Keratinocyte (primary cell): Measurements from ENCODE around the gene RPL39L. TPM values are rescaled to one million over a fixed set of nuclear protein-coding genes. Genes with fewer than 3 reads are reported as not detected.

Experiments
- DNase-seq: peaks from one replicate; pipeline ENCODE4 v3.0.0-alpha.2; 2011; ENCODE audit warnings: low read depth, missing footprints, low spot score
- FAIRE-seq: peaks from 2 replicates; lab custom pipeline; 2011; peaks lifted over from hg19 to GRCh38; lab: Jason Lieb, UNC
- H2AFZ ChIP-seq: 2 replicates; pipeline ENCODE4 v1.6.0; 2012; ENCODE audit warnings: low read length, control low read depth, inconsistent platforms; ENCODE audit not compliant: control insufficient read depth
- H3K27ac ChIP-seq: 2 replicates; pipeline ENCODE4 v1.5.1; 2011; ENCODE audit warnings: low read length; ENCODE audit not compliant: control insufficient read depth, insufficient read depth
- H3K27me3 ChIP-seq: 3 replicates; pipeline ENCODE4 v1.6.0; 2011; ENCODE audit warnings: low read length; ENCODE audit not compliant: control insufficient read depth, insufficient read depth; ENCODE audit errors: extremely low read depth
- H3K36me3 ChIP-seq, 2 experiments: 2 replicates in 1 of 2; 3 replicates in 1 of 2; pipeline ENCODE4 v1.5.1; 2011; ENCODE audit warnings: low read length in 2 of 2, mild to moderate bottlenecking in 1 of 2; ENCODE audit not compliant: control insufficient read depth in 2 of 2, insufficient read depth in 2 of 2; ENCODE audit errors: extremely low read depth in 1 of 2
- H3K4me1 ChIP-seq: 3 replicates; pipeline ENCODE4 v1.5.1; 2011; ENCODE audit warnings: low read length; ENCODE audit not compliant: control insufficient read depth, insufficient read depth; ENCODE audit errors: extremely low read depth
- H3K4me2 ChIP-seq: 3 replicates; pipeline ENCODE4 v1.6.0; 2011; ENCODE audit warnings: low read depth, low read length; ENCODE audit not compliant: control insufficient read depth, insufficient read depth; ENCODE audit errors: extremely low read depth
- H3K4me3 ChIP-seq, 3 experiments: fragments of 200-600 bp in 1 of 3; sonication (generic) in 1 of 3; 2 replicates in 2 of 3; 3 replicates in 1 of 3; pipeline ENCODE4 v1.5.1; 2011 to 2016; ENCODE audit warnings: low read length in 3 of 3, mild to moderate bottlenecking in 3 of 3, control low read depth in 2 of 3, inconsistent platforms in 1 of 3, low read depth in 1 of 3, mixed read lengths in 1 of 3, mixed run types in 1 of 3, moderate library complexity in 1 of 3; ENCODE audit not compliant: control insufficient read depth in 2 of 3, insufficient read depth in 2 of 3; ENCODE audit errors: extremely low read depth in 1 of 3
- H3K79me2 ChIP-seq: 2 replicates; pipeline ENCODE4 v1.6.0; 2012; ENCODE audit warnings: low read length; ENCODE audit not compliant: control insufficient read depth, insufficient read depth
- H3K9ac ChIP-seq: 3 replicates; pipeline ENCODE4 v1.6.0; 2011; ENCODE audit warnings: low read length; ENCODE audit not compliant: control insufficient read depth, insufficient read depth; ENCODE audit errors: extremely low read depth
- H3K9me1 ChIP-seq: 3 replicates; pipeline ENCODE4 v1.6.0; 2011; ENCODE audit warnings: low read length; ENCODE audit not compliant: control insufficient read depth, insufficient read depth; ENCODE audit errors: extremely low read depth
- H3K9me3 ChIP-seq: 2 replicates; pipeline ENCODE4 v1.5.1; 2012; ENCODE audit warnings: low read depth, low read length; ENCODE audit not compliant: control insufficient read depth
- H4K20me1 ChIP-seq: 3 replicates; pipeline ENCODE4 v1.6.0; 2011; ENCODE audit warnings: low read length; ENCODE audit not compliant: control insufficient read depth, insufficient read depth; ENCODE audit errors: extremely low read depth
- EZH2 ChIP-seq: IDR thresholded peaks from one replicate; pipeline ENCODE4 v1.6.1; 2012; ENCODE audit warnings: inconsistent platforms, mild to moderate bottlenecking, low read length, moderate library complexity
- dilution Hi-C: fragments of 300-500 bp; cut with MboI; formaldehyde crosslinking; loops from one replicate; pipeline ENCODE4 v1.7.0; 2020; ENCODE audit warnings: low sequenced_read_pairs; ENCODE audit not compliant: extremely low pct_ligation_motif_present
- polyA plus RNA-seq, 5 experiments: library from polyadenylated mRNA; depleted of rRNA in 3 of 5; stranded (reverse) in 3 of 5; stranded (forward) in 1 of 5; unstranded in 1 of 5; fragments of >200 nt; gene quantifications; 1 replicate in 1 of 5; 2 replicates in 3 of 5; 3 replicates in 1 of 5; pipeline versions ENCODE4 v1.2.1 to v1.2.3, GENCODE V29; 2011 to 2012; ENCODE audit warnings: missing spikeins in 2 of 5, low read depth in 1 of 5, low replicate concordance in 1 of 5
- TF ChIP-seq, protein P1 (sequence below), 3 experiments: IDR thresholded peaks in 1 of 3; conservative IDR thresholded peaks in 1 of 3; optimal IDR thresholded peaks in 1 of 3; 2 replicates in 2 of 3; 3 replicates in 1 of 3; pipeline versions ENCODE3 to v1.5.1; 2011; ENCODE audit warnings: low read length in 3 of 3, mild to moderate bottlenecking in 3 of 3, moderate library complexity in 2 of 3, control low read depth in 1 of 3, inconsistent platforms in 1 of 3; ENCODE audit not compliant: insufficient read depth in 2 of 3; ENCODE audit errors: extremely low read depth in 1 of 3

The RPL39L gene
- polyA plus RNA-seq, 1 donor (not counting 4 experiments of a cell fraction or from before 2014, with no cell fraction given): 20.0 TPM

DNA sequence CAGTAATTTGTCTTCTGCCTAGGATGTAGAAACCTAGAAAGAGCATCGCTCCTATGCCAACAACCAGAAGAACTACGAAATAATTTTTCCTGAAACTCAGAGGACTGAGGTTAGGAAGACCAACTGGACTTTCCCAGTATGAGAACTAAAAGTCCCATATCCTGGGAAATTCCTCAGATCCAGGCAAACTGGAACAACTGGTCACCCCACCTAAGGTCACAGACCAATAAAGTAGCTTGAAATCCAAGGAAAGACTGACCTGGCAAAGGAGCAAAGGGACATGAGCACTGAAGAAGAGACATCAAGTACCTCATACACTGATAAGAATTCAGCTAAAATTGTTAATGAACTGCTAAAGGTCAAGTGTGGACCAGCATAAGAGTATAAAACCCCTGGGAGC, 6.6 kb downstream of the RPL39L start:
- H3K36me3 ChIP-seq: peaks cover 0 to 5% of the 10 kb centered on the region in 2 experiments
- FAIRE-seq: no peak
- H3K27ac ChIP-seq: no peak overlapping the region

DNA sequence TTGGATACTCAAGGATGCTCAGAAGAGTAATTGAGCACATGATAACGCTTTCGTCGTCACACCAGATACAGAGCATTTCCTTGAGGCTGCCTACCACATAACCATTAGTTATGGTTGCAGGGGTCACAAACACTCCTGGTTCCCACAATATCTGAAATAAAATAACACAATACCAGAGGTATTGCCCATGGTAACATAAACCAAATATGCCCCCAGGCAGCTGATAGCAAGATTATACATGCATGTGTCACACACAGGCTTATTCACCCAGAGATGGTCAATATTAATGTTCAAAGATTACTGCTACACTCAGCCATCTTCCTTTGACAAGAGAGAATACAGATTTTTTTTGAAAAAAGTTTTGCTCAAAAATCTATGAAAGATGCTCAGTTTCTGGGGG, 7.3 kb downstream of the RPL39L start:
- H3K36me3 ChIP-seq: peaks cover 0 to 5% of the 10 kb centered on the region in 2 experiments
- no peaks in the 10 kb centered on the region for H4K20me1 ChIP-seq
- H3K9ac ChIP-seq: no peak overlapping the region
- H3K4me1 ChIP-seq: peaks cover 18% of the 10 kb centered on the region
- DNase-seq: no peak
- TF ChIP-seq, protein P1, sequence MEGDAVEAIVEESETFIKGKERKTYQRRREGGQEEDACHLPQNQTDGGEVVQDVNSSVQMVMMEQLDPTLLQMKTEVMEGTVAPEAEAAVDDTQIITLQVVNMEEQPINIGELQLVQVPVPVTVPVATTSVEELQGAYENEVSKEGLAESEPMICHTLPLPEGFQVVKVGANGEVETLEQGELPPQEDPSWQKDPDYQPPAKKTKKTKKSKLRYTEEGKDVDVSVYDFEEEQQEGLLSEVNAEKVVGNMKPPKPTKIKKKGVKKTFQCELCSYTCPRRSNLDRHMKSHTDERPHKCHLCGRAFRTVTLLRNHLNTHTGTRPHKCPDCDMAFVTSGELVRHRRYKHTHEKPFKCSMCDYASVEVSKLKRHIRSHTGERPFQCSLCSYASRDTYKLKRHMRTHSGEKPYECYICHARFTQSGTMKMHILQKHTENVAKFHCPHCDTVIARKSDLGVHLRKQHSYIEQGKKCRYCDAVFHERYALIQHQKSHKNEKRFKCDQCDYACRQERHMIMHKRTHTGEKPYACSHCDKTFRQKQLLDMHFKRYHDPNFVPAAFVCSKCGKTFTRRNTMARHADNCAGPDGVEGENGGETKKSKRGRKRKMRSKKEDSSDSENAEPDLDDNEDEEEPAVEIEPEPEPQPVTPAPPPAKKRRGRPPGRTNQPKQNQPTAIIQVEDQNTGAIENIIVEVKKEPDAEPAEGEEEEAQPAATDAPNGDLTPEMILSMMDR (optimal IDR thresholded peaks at IDR 0.05 in 1 of 3, IDR thresholded peaks at IDR 0.05 in 1 of 3, conservative IDR thresholded peaks at IDR 0.05 in 1 of 3; ENCODE audit: extremely low read depth in 1 of 3, insufficient read depth in 2 of 3, low read length in 3 of 3): no peak
- TF ChIP-seq EZH2: no peak
- H3K9me3 ChIP-seq: no peaks in the 10 kb centered on the region
- no peaks in the 10 kb centered on the region for H3K9me1 ChIP-seq
- no peak for FAIRE-seq
- dilution Hi-C loops: no loop called here
- H2AFZ ChIP-seq: no peak overlapping the region
- H3K4me2 ChIP-seq: no peak overlapping the region
- no peaks in the 10 kb centered on the region for H3K27me3 ChIP-seq
- H3K4me3 ChIP-seq: no peak overlapping the region
- H3K27ac ChIP-seq: no peak overlapping the region
- H3K79me2 ChIP-seq: peaks cover 4% of the 10 kb centered on the region

More for the DNA sequence above, 6.6 kb downstream of the RPL39L start:
- H3K9me1 ChIP-seq: no peaks in the 10 kb centered on the region
- H3K9ac ChIP-seq: no peak overlapping the region
- no peak overlapping the region for H3K4me3 ChIP-seq
- H4K20me1 ChIP-seq: no peaks in the 10 kb centered on the region
- H3K79me2 ChIP-seq: peaks cover 4% of the 10 kb centered on the region
- H3K4me2 ChIP-seq: no peak overlapping the region
- H3K4me1 ChIP-seq: peaks cover 18% of the 10 kb centered on the region
- TF ChIP-seq EZH2: no peak
- TF ChIP-seq, protein P1 (optimal IDR thresholded peaks at IDR 0.05 in 1 of 3, IDR thresholded peaks at IDR 0.05 in 1 of 3, conservative IDR thresholded peaks at IDR 0.05 in 1 of 3; ENCODE audit: extremely low read depth in 1 of 3, insufficient read depth in 2 of 3, low read length in 3 of 3): no peak
- no peak for DNase-seq
- H2AFZ ChIP-seq: no peak overlapping the region
- dilution Hi-C loops: no loop called here
- no peaks in the 10 kb centered on the region for H3K27me3 ChIP-seq
- H3K9me3 ChIP-seq: no peaks in the 10 kb centered on the region
